ENCODE data around the gene GALNT14. TPM values are rescaled to one million over a fixed set of nuclear protein-coding genes. Genes with fewer than 3 reads are reported as not detected.

The GALNT14 gene
- total and polyA plus RNA-seq, 2 of the 13 experiments (the other 11 are each of a cell fraction or from before 2014, with no cell fraction given): not detected

GRCh38 chr2:31047599-31047998, 90.6 kb downstream of the GALNT14 start:
- no TSS peak for BruUV-seq (replicated peaks)
- Histone ChIP-seq H2AFZ (ENCODE audit: low read length) (no peak overlapping the region), H4K20me1 (ENCODE audit: insufficient read depth, low read length) (no peaks in the 10 kb centered on the region), H3K9me3 (ENCODE audit: low read length) (no peaks in the 10 kb centered on the region), H3K4me2 (ENCODE audit: low read depth, low read length) (no peak overlapping the region), H3K79me2 (ENCODE audit: insufficient read depth, low read length) (no peaks in the 10 kb centered on the region), H3K27me3 (ENCODE audit: control insufficient read depth in 1 of 2, insufficient read depth in 2 of 2, low read length in 2 of 2) (peaks cover 1 to 8% of the 10 kb centered on the region in 2 experiments; a peak in 1 of 5 replicates), H3K27ac (ENCODE audit: extremely low read length, insufficient read depth, low read length) (no peak overlapping the region), H3K4me1 (ENCODE audit: insufficient read depth, low read length) (no peaks in the 10 kb centered on the region), H3K4me3 (replicated peaks in 1 of 3; ENCODE audit: insufficient read depth in 1 of 3, low read depth in 2 of 3, low read length in 3 of 3) (no peak overlapping the region), H3K9ac (ENCODE audit: insufficient read depth, low read depth, low read length) (no peak overlapping the region), H3K36me3 (replicated peaks in 1 of 2; ENCODE audit: control insufficient read depth in 1 of 2, insufficient read depth in 2 of 2, low read length in 2 of 2) (no peaks in the 10 kb centered on the region)
- TF ChIP-seq FIP1L1 (IDR thresholded peaks at IDR 0.05; ENCODE audit: borderline replicate concordance, insufficient read depth, low read depth, low read length): no peak
- no peak for TF ChIP-seq GZF1 (CRISPR knock-in tag; IDR thresholded peaks at IDR 0.05)
- TF ChIP-seq, protein P1, sequence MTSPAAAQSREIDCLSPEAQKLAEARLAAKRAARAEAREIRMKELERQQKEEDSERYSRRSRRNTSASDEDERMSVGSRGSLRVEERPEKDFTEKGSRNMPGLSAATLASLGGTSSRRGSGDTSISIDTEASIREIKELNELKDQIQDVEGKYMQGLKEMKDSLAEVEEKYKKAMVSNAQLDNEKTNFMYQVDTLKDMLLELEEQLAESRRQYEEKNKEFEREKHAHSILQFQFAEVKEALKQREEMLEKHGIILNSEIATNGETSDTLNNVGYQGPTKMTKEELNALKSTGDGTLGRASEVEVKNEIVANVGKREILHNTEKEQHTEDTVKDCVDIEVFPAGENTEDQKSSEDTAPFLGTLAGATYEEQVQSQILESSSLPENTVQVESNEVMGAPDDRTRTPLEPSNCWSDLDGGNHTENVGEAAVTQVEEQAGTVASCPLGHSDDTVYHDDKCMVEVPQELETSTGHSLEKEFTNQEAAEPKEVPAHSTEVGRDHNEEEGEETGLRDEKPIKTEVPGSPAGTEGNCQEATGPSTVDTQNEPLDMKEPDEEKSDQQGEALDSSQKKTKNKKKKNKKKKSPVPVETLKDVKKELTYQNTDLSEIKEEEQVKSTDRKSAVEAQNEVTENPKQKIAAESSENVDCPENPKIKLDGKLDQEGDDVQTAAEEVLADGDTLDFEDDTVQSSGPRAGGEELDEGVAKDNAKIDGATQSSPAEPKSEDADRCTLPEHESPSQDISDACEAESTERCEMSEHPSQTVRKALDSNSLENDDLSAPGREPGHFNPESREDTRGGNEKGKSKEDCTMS (CRISPR knock-in tag; conservative IDR thresholded peaks at IDR 0.05): no peak
- no peak for TF ChIP-seq IRX3 (CRISPR knock-in tag; IDR thresholded peaks at IDR 0.05; ENCODE audit: borderline replicate concordance, low read depth)
- TF ChIP-seq ARHGAP35 (CRISPR knock-in tag; IDR thresholded peaks at IDR 0.05; ENCODE audit: borderline replicate concordance): no peak
- no peak for TF ChIP-seq NPAS2 (CRISPR knock-in tag; IDR thresholded peaks at IDR 0.05; ENCODE audit: borderline replicate concordance)
- TF ChIP-seq ZNF749 (CRISPR knock-in tag; IDR thresholded peaks at IDR 0.05; ENCODE audit: borderline replicate concordance): no peak
- TF ChIP-seq KDM2A (CRISPR knock-in tag; IDR thresholded peaks at IDR 0.05; ENCODE audit: borderline replicate concordance, low read depth): no peak
- no peak for TF ChIP-seq ZNF264 (CRISPR knock-in tag; IDR thresholded peaks at IDR 0.05)
- TF ChIP-seq ATF1 (CRISPR knock-in tag; IDR thresholded peaks at IDR 0.05): no peak
- TF ChIP-seq ZFP36 (IDR thresholded peaks at IDR 0.05; ENCODE audit: borderline replicate concordance, low read depth, low read length, partially characterized antibody): no peak
- no peak for TF ChIP-seq RFX3 (CRISPR knock-in tag; IDR thresholded peaks at IDR 0.05)
- TF ChIP-seq MAFK (conservative IDR thresholded peaks at IDR 0.05 in 1 of 2, IDR thresholded peaks at IDR 0.05 in 1 of 2; ENCODE audit: low read length in 2 of 2): no peak
- TF ChIP-seq MXI1 (IDR thresholded peaks at IDR 0.05; ENCODE audit: borderline replicate concordance, low read depth, low read length): no peak
- FAIRE-seq (no peak), ATAC-seq (no peak), DNase-seq (ENCODE audit: low spot score) (no peak)
- in situ Hi-C loops (cut with HindIII; ENCODE audit: extremely low pct_ligation_motif_present, low pct_unique_long_range_greater_than_20kb) (no loop called here), intact Hi-C loops (cut with micrococcal nuclease; ENCODE audit: unreplicated experiment) (no loop called here)
- POLR2A ChIA-PET: no interaction called here
- CTCF ChIA-PET (ENCODE audit: low intra/inter-chr PET ratio, low total read pairs): no interaction called here
- 6% methylated on average over 5 of the region's 5 CpGs for WGBS (ENCODE audit: low lambda C conversion rate)
